ENCODE data around the gene MRLN. TPM values are rescaled to one million over a fixed set of nuclear protein-coding genes. Genes with fewer than 3 reads are reported as not detected.
A peak's percentile ranks its signal among the peaks of the same experiment; 100 is the strongest.
"Not testable (repeated sequence)": the region's sequence is repeated elsewhere in the genome, so short reads cannot be mapped to it uniquely, and the experiment has no call there.

Gene MRLN
- total RNA-seq, 1 donor from 2014 or later: not detected

GRCh38 chr10:59734014-59734462 lies 19.2 kb downstream of the MRLN start:
- Histone ChIP-seq H3K79me2 (ENCODE audit: low read depth) (no peaks in the 10 kb centered on the region), H3K27me3 (no peaks in the 10 kb centered on the region), H3F3A (ENCODE audit: low read depth) (no peaks in the 10 kb centered on the region), H3K36me3 (no peaks in the 10 kb centered on the region), H3K9ac (no peak overlapping the region), H4K20me1 (ENCODE audit: low read depth) (no peaks in the 10 kb centered on the region), H3K4me2 (no peak overlapping the region), H3K9me3 (ENCODE audit: low read depth) (no peaks in the 10 kb centered on the region), H3K4me1 (no peaks in the 10 kb centered on the region), H2AFZ (replicated peaks) (no peak overlapping the region), H3K4me3 (no peak overlapping the region), H3K27ac (no peak overlapping the region)
- Mint-ChIP-seq H3K9me3 (peaks cover 5% of the 10 kb centered on the region), H3K36me3 (no peaks in the 10 kb centered on the region), H3K4me1 (no peaks in the 10 kb centered on the region), H3K4me3 (no peak overlapping the region), H3K27me3 (ENCODE audit: insufficient read depth, low read depth) (peaks cover 2% of the 10 kb centered on the region), H3K27ac (no peak overlapping the region)
- no peak for TF ChIP-seq EZH2 (IDR thresholded peaks at IDR 0.05)
- no peak for TF ChIP-seq CTCF (IDR thresholded peaks at IDR 0.05)
- TF ChIP-seq EZH2phosphoT487 (IDR thresholded peaks at IDR 0.05): no peak
- no peak for DNase-seq (ENCODE audit: low spot score)

GRCh38 chr10:59733321-59734013 lies 19.8 kb downstream of the MRLN start:
- H3K4me1 Mint-ChIP-seq; H3K36me3 Mint-ChIP-seq; DNase-seq (ENCODE audit: low spot score); H3K27me3 Mint-ChIP-seq (ENCODE audit: insufficient read depth, low read depth); H3K27ac ChIP-seq; H3K36me3 ChIP-seq; H4K20me1 ChIP-seq (ENCODE audit: low read depth); H3K27me3 ChIP-seq; H3K4me3 Mint-ChIP-seq; H3K9ac ChIP-seq; H3K9me3 Mint-ChIP-seq; H3F3A ChIP-seq (ENCODE audit: low read depth); H3K4me2 ChIP-seq; H3K27ac Mint-ChIP-seq; H3K79me2 ChIP-seq (ENCODE audit: low read depth); H2AFZ ChIP-seq (replicated peaks); H3K9me3 ChIP-seq (ENCODE audit: low read depth); H3K4me3 ChIP-seq; H3K4me1 ChIP-seq: not testable (repeated sequence)

GRCh38 chr10:59732849-59733248 lies 20.4 kb downstream of the MRLN start:
- DNase-seq (ENCODE audit: low spot score); H3K4me1 Mint-ChIP-seq; H3K4me2 ChIP-seq; H3K9ac ChIP-seq; H4K20me1 ChIP-seq (ENCODE audit: low read depth); H3K4me3 ChIP-seq; H3K79me2 ChIP-seq (ENCODE audit: low read depth); H3K36me3 Mint-ChIP-seq; H2AFZ ChIP-seq (replicated peaks); H3K4me1 ChIP-seq; H3K9me3 Mint-ChIP-seq; H3K36me3 ChIP-seq; H3K27ac Mint-ChIP-seq; H3K9me3 ChIP-seq (ENCODE audit: low read depth); H3K27me3 Mint-ChIP-seq (ENCODE audit: insufficient read depth, low read depth); H3K27me3 ChIP-seq; H3F3A ChIP-seq (ENCODE audit: low read depth); H3K27ac ChIP-seq: not testable (repeated sequence)
- H3K4me3 Mint-ChIP-seq: peak overlapping the region; percentile 8

GRCh38 chr10:59729167-59729566 lies 24.1 kb downstream of the MRLN start:
- not testable (repeated sequence) for H3K4me1 ChIP-seq; H3F3A ChIP-seq (ENCODE audit: low read depth); H3K4me2 ChIP-seq; H3K27ac ChIP-seq; H3K36me3 ChIP-seq; H3K27ac Mint-ChIP-seq; H3K27me3 Mint-ChIP-seq (ENCODE audit: insufficient read depth, low read depth); H4K20me1 ChIP-seq (ENCODE audit: low read depth); H3K36me3 Mint-ChIP-seq; H3K27me3 ChIP-seq; H3K4me3 Mint-ChIP-seq; H3K79me2 ChIP-seq (ENCODE audit: low read depth); H3K9ac ChIP-seq; H3K9me3 Mint-ChIP-seq; H3K4me1 Mint-ChIP-seq; H2AFZ ChIP-seq (replicated peaks); H3K4me3 ChIP-seq; DNase-seq (ENCODE audit: low spot score); H3K9me3 ChIP-seq (ENCODE audit: low read depth)

Measured in neural progenitor cell (in vitro differentiated cells).